HG03469 (cell line): ENCODE data around the gene SGPP1.
"Not testable (repeated sequence)": the region's sequence is repeated elsewhere in the genome, so short reads cannot be mapped to it uniquely, and the experiment has no call there.

Experiments
- ATAC-seq: cut with Tn5 transposase; IDR thresholded peaks from one replicate; pipeline ENCODE4 v1.9.1; 2021; ENCODE audit warnings: mild to moderate bottlenecking, moderate library complexity, moderate number of reproducible peaks; ENCODE audit not compliant: unreplicated experiment

Gene SGPP1

GRCh38 chr14:63727736-63728728 is at the start of gene SGPP1:
Gene SGPP1, minus strand, starts transcription at chr14:63728065. Its CDS starts 121 bp downstream, at chr14:63727944.
- peak; percentile 71 for ATAC-seq

GRCh38 chr14:63777024-63777423 is 49.2 kb upstream of the SGPP1 start:
- ATAC-seq: no peak

- no peak for ATAC-seq
These were observed 45.6 kb upstream of the SGPP1 start for GRCh38 chr14:63773504-63773903.

- ATAC-seq: peak; percentile 46
These were observed 42.4 kb upstream of the SGPP1 start for GRCh38 chr14:63770187-63770807.

- ATAC-seq: no peak
These were observed 38.7 kb upstream of the SGPP1 start for GRCh38 chr14:63766611-63767010.

- no peak for ATAC-seq
These were observed 36.8 kb upstream of the SGPP1 start for GRCh38 chr14:63764620-63765139.

- no peak for ATAC-seq
These were observed 36.2 kb upstream of the SGPP1 start for GRCh38 chr14:63764103-63764502.

- ATAC-seq: no peak
These were observed 33.7 kb upstream of the SGPP1 start for GRCh38 chr14:63761351-63762117.

GRCh38 chr14:63760014-63760413 is 32.1 kb upstream of the SGPP1 start:
- peak; percentile 42 for ATAC-seq

- peak; percentile 83 for ATAC-seq
These were observed 31.6 kb upstream of the SGPP1 start for GRCh38 chr14:63759456-63759855.

- ATAC-seq: no peak
These were observed 29.3 kb upstream of the SGPP1 start for GRCh38 chr14:63757211-63757610.

- ATAC-seq: no peak
These were observed 24.7 kb upstream of the SGPP1 start for GRCh38 chr14:63752449-63753169.

- not testable (repeated sequence) for ATAC-seq
These were observed 23.2 kb upstream of the SGPP1 start for GRCh38 chr14:63751076-63751475.

GRCh38 chr14:63747846-63748245 is 20.0 kb upstream of the SGPP1 start:
- ATAC-seq: no peak

- peak; percentile 70 for ATAC-seq
These were observed 18.1 kb upstream of the SGPP1 start for GRCh38 chr14:63745858-63746425.

GRCh38 chr14:63745272-63745671 is 17.4 kb upstream of the SGPP1 start:
- no peak for ATAC-seq

- ATAC-seq: peak; percentile 84
These were observed 9.7 kb upstream of the SGPP1 start for GRCh38 chr14:63737582-63738006.

GRCh38 chr14:63735720-63736119 is 7.9 kb upstream of the SGPP1 start:
- ATAC-seq: no peak

GRCh38 chr14:63730659-63731058 is 2.8 kb upstream of the SGPP1 start:
- no peak for ATAC-seq

- peak; percentile 9 for ATAC-seq
These were observed 582 bp downstream of the SGPP1 start for GRCh38 chr14:63727231-63727735.
